ENCODE results near the gene FAM20A.

FAM20A gene

DNA sequence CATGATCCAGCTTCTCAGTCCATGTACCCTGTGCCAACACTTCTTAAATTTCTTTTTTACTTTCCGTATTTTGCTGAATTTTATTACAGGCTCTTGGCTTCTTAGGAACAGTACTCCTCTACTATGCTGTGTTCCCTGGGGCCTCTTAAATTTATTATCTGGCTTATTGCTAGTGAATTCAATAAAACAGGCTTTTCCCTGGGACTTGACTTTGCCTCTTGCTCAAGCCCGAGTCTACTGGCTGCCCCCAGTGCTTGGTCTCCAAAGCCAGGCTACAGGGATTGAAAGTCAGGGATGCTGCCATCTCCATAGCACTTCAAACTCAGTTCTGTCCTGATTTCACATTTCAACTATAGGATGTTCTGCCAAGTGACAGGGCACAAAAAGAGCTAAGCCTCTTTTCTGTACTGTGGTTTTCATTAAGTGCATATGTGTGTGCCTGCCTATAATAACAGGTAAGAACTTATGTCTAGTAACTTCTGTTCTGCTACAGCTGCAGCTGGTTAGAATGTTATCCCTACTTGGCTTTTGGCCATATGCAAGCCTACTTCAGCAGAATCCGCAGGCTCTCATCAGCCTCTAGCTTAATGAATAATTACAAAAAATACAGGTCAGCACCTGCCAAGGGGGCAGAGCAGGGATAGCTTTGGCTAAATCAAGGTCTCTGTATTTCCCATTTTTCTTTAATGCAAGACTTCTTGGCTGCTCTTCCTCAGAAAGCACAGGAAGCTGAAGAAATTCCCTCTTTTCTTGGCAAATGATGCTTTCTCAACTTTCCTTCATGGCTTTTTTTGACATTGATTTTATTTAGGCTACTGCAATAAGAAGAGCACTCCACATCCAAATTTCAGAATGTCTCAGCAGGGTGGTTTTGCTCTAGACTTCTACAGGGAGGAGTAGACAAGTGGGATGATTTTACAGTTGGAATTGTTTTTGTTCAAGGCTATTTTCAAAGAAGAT lies 8.2 kb downstream of the FAM20A start:
- H3K4me3 ChIP-seq (ENCODE audit: low read depth, low read length) = no peak overlapping the region
- no peak for DNase-seq (ENCODE audit: low read depth)
- in situ Hi-C loops (cut with HindIII; ENCODE audit: low sequenced_read_pairs) = no loop called here
- TF ChIP-seq, protein P1, sequence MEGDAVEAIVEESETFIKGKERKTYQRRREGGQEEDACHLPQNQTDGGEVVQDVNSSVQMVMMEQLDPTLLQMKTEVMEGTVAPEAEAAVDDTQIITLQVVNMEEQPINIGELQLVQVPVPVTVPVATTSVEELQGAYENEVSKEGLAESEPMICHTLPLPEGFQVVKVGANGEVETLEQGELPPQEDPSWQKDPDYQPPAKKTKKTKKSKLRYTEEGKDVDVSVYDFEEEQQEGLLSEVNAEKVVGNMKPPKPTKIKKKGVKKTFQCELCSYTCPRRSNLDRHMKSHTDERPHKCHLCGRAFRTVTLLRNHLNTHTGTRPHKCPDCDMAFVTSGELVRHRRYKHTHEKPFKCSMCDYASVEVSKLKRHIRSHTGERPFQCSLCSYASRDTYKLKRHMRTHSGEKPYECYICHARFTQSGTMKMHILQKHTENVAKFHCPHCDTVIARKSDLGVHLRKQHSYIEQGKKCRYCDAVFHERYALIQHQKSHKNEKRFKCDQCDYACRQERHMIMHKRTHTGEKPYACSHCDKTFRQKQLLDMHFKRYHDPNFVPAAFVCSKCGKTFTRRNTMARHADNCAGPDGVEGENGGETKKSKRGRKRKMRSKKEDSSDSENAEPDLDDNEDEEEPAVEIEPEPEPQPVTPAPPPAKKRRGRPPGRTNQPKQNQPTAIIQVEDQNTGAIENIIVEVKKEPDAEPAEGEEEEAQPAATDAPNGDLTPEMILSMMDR (IDR thresholded peaks at IDR 0.05; ENCODE audit: low read depth, low read length, missing control alignments) = no peak

DNA sequence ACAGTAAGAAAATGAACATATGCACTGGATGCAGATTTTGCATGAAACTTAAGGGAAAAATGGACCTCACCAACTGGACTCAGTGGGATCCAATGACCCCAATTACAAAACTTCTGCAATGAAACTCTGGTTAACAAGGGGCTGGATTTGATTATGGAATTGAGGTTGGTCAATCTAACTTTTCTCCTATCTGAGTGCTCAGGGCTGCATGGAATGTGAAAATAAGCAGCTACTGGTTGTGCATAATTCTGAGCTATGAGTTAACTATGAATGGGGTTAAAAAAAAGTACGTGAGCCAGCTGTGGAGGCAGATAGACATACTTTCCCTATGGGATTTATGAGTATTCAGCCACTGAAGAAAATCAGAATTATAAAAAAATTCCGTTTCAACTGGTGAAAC lies 9.2 kb downstream of the FAM20A start:
- H3K4me3 ChIP-seq (ENCODE audit: low read depth, low read length) = no peak overlapping the region
- in situ Hi-C loops (cut with HindIII; ENCODE audit: low sequenced_read_pairs) = no loop called here
- no peak for DNase-seq (ENCODE audit: low read depth)
- TF ChIP-seq, protein P1 (IDR thresholded peaks at IDR 0.05; ENCODE audit: low read depth, low read length, missing control alignments) = no peak

DNA sequence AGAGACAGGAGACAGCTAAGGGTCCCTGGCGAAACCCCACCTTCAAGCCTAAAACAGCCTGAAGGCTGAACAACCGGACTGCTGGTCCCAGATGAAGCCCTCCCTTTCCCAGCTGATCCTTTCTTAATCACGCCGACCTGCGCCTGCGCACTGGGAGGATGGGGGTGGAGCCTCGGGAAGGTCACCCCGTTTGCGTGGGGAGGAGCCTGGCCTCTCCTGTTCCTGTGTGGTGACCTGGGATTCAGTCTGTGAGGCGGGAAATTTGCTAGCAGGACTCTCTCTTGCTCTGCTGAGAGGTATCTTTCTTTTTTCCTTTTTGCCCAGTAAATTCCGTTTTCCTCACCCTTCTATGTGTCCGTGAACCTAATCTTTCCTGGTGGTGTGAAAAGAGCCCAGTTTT lies 9.6 kb downstream of the FAM20A start:
- DNase-seq (ENCODE audit: low read depth) = no peak
- H3K4me3 ChIP-seq (ENCODE audit: low read depth, low read length) = no peak overlapping the region
- in situ Hi-C loops (cut with HindIII; ENCODE audit: low sequenced_read_pairs) = no loop called here
- TF ChIP-seq, protein P1 (IDR thresholded peaks at IDR 0.05; ENCODE audit: low read depth, low read length, missing control alignments) = no peak

DNA sequence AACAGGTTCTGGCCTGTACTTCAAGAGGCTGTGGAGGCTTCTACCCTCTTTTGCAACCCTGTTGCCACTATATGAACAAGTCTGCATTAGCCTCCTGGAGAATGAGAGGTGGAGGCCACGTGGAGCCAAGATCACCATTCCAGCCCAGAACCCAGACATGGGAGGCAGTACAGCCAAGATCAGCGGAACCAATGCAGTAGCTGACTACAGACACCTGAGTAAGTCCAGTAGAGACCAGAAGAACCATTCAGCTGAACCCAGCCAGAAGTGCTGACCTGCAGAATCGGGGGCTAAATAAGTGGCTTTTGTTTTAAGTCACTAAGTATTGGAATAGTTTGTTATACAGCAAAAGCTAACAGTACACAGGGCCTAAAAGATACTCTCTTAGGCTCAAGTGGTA lies 12.1 kb downstream of the FAM20A start:
- no peak overlapping the region for H3K4me3 ChIP-seq (ENCODE audit: low read depth, low read length)
- in situ Hi-C loops (cut with HindIII; ENCODE audit: low sequenced_read_pairs) = no loop called here
- TF ChIP-seq, protein P1 (IDR thresholded peaks at IDR 0.05; ENCODE audit: low read depth, low read length, missing control alignments) = no peak
- no peak for DNase-seq (ENCODE audit: low read depth)

DNA sequence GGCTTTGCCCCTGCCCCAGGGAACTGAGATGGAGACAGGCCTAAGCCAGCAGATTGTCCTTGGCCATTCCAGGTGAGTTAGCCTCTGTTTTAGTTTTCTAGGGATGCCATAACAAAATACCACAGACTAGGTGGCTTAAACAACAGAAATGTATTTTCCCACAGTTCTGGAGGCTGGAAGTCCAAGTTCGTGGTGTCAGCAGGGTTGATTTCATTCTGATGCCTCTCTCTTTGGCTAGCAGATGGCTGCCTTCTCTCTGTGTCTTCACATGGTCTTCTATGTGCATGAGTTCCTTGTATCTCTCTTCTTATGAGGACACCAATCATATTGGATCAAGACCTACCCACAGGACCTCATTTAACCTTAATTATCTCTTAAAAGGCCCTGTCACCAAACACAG lies 12.8 kb downstream of the FAM20A start:
- in situ Hi-C loops (cut with HindIII; ENCODE audit: low sequenced_read_pairs) = no loop called here
- TF ChIP-seq, protein P1 (IDR thresholded peaks at IDR 0.05; ENCODE audit: low read depth, low read length, missing control alignments) = no peak
- H3K4me3 ChIP-seq (ENCODE audit: low read depth, low read length) = no peak overlapping the region
- no peak for DNase-seq (ENCODE audit: low read depth)

DNA sequence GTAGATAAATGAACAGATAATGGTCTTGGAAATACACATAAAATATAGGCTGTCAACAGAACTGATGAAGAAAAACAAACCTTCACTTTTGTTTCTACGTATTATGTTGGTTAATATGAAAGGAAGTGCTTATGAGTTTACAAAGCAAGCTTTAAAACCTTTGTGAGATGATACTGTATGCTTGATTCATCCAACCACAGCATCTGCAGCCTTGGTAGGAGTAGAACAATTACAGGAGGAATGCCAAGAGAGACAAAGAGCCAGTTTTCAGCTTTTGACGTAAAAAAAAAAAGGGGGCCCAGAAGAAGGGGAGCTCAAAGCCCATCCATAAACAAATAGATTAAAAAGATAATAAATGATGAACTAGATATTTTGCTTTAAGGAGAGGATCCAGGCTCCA lies 13.3 kb downstream of the FAM20A start:
- H3K4me3 ChIP-seq (ENCODE audit: low read depth, low read length) = no peak overlapping the region
- TF ChIP-seq, protein P1 (IDR thresholded peaks at IDR 0.05; ENCODE audit: low read depth, low read length, missing control alignments) = no peak
- DNase-seq (ENCODE audit: low read depth) = no peak
- in situ Hi-C loops (cut with HindIII; ENCODE audit: low sequenced_read_pairs) = no loop called here

All from astrocyte of the cerebellum (primary cell).